ENCODE measurements around the gene RAB15.

RAB15 gene

GRCh38 chr14:64945431-64946178 lies 26.5 kb downstream of the RAB15 start:
- Histone ChIP-seq H3K27me3 (ENCODE audit: control insufficient read depth in 1 of 2, insufficient read depth in 2 of 2, low read length in 2 of 2) (no peaks in the 10 kb centered on the region), H3K27ac (ENCODE audit: low read length) (no peak overlapping the region), H3K4me3 (ENCODE audit: low read length in 2 of 2) (no peak overlapping the region), H3K4me1 (ENCODE audit: control insufficient read depth, insufficient read depth, low read length) (no peaks in the 10 kb centered on the region), H3K36me3 (ENCODE audit: control insufficient read depth in 2 of 2, insufficient read depth in 2 of 2, low read length in 2 of 2) (peaks cover 4 to 24% of the 10 kb centered on the region in 2 donors), H3K9me3 (ENCODE audit: control insufficient read depth in 2 of 2, low read length in 2 of 2) (no peaks in the 10 kb centered on the region), H3K9ac (ENCODE audit: low read length in 2 of 2) (no peak overlapping the region)

GRCh38 chr14:64944861-64945260 lies 27.3 kb downstream of the RAB15 start:
- Histone ChIP-seq H3K27me3 (ENCODE audit: control insufficient read depth in 1 of 2, insufficient read depth in 2 of 2, low read length in 2 of 2) (no peaks in the 10 kb centered on the region), H3K36me3 (ENCODE audit: control insufficient read depth in 2 of 2, insufficient read depth in 2 of 2, low read length in 2 of 2) (peaks cover 9 to 26% of the 10 kb centered on the region in 2 donors), H3K4me1 (ENCODE audit: control insufficient read depth, insufficient read depth, low read length) (no peaks in the 10 kb centered on the region), H3K4me3 (ENCODE audit: low read length in 2 of 2) (no peak overlapping the region), H3K9ac (ENCODE audit: low read length in 2 of 2) (no peak overlapping the region), H3K27ac (ENCODE audit: low read length) (no peak overlapping the region), H3K9me3 (ENCODE audit: control insufficient read depth in 2 of 2, low read length in 2 of 2) (no peaks in the 10 kb centered on the region)

- Histone ChIP-seq H3K27me3 (ENCODE audit: control insufficient read depth in 1 of 2, insufficient read depth in 2 of 2, low read length in 2 of 2) (no peaks in the 10 kb centered on the region), H3K4me3 (ENCODE audit: low read length in 2 of 2) (no peak overlapping the region), H3K9ac (ENCODE audit: low read length in 2 of 2) (no peak overlapping the region), H3K27ac (ENCODE audit: low read length) (no peak overlapping the region), H3K36me3 (ENCODE audit: control insufficient read depth in 2 of 2, insufficient read depth in 2 of 2, low read length in 2 of 2) (peaks cover 9 to 29% of the 10 kb centered on the region in 2 donors), H3K4me1 (ENCODE audit: control insufficient read depth, insufficient read depth, low read length) (no peaks in the 10 kb centered on the region), H3K9me3 (ENCODE audit: control insufficient read depth in 2 of 2, low read length in 2 of 2) (no peaks in the 10 kb centered on the region)
These were observed 28.1 kb downstream of the RAB15 start for GRCh38 chr14:64944041-64944440.

GRCh38 chr14:64943556-64943955 lies 28.6 kb downstream of the RAB15 start:
- no peaks in the 10 kb centered on the region for H3K9me3 ChIP-seq (ENCODE audit: control insufficient read depth in 2 of 2, low read length in 2 of 2)
- no peaks in the 10 kb centered on the region for H3K4me1 ChIP-seq (ENCODE audit: control insufficient read depth, insufficient read depth, low read length)
- H3K4me3 ChIP-seq (ENCODE audit: low read length in 2 of 2): no peak overlapping the region
- H3K9ac ChIP-seq (ENCODE audit: low read length in 2 of 2): no peak overlapping the region
- H3K27ac ChIP-seq (ENCODE audit: low read length): no peak overlapping the region
- H3K27me3 ChIP-seq (ENCODE audit: control insufficient read depth in 1 of 2, insufficient read depth in 2 of 2, low read length in 2 of 2): no peaks in the 10 kb centered on the region
- H3K36me3 ChIP-seq (ENCODE audit: control insufficient read depth in 2 of 2, insufficient read depth in 2 of 2, low read length in 2 of 2): peaks cover 9 to 29% of the 10 kb centered on the region in 2 donors

- H3K4me1 ChIP-seq (ENCODE audit: control insufficient read depth, insufficient read depth, low read length): no peaks in the 10 kb centered on the region
- H3K36me3 ChIP-seq (ENCODE audit: control insufficient read depth in 2 of 2, insufficient read depth in 2 of 2, low read length in 2 of 2): peaks cover 9 to 31% of the 10 kb centered on the region in 2 donors
These were observed 29.5 kb downstream of the RAB15 start, which contains the start of gene GPX2 for GRCh38 chr14:64942531-64943111. GPX2 (minus strand) TSS chr14:64942745; CDS start chr14:64942726, 19 bp downstream.

GRCh38 chr14:64940336-64940910 lies 31.7 kb downstream of the RAB15 start:
- H3K27ac ChIP-seq (ENCODE audit: low read length): no peak overlapping the region
- peaks cover 9 to 27% of the 10 kb centered on the region in 2 donors for H3K36me3 ChIP-seq (ENCODE audit: control insufficient read depth in 2 of 2, insufficient read depth in 2 of 2, low read length in 2 of 2)
- H3K4me1 ChIP-seq (ENCODE audit: control insufficient read depth, insufficient read depth, low read length): no peaks in the 10 kb centered on the region
- no peaks in the 10 kb centered on the region for H3K27me3 ChIP-seq (ENCODE audit: control insufficient read depth in 1 of 2, insufficient read depth in 2 of 2, low read length in 2 of 2)
- no peak overlapping the region for H3K4me3 ChIP-seq (ENCODE audit: low read length in 2 of 2)
- H3K9ac ChIP-seq (ENCODE audit: low read length in 2 of 2): peak overlapping the region in 1 of 2 donors; percentile 36
- H3K9me3 ChIP-seq (ENCODE audit: control insufficient read depth in 2 of 2, low read length in 2 of 2): no peaks in the 10 kb centered on the region

More at GRCh38 chr14:64942531-64943111, 29.5 kb downstream of the RAB15 start, which contains the start of gene GPX2:
- Histone ChIP-seq H3K4me3 (ENCODE audit: low read length in 2 of 2) (no peak within 1 kb of the TSS), H3K27ac (ENCODE audit: low read length) (no peak within 1 kb of the TSS), H3K27me3 (ENCODE audit: control insufficient read depth in 1 of 2, insufficient read depth in 2 of 2, low read length in 2 of 2) (no peaks in the 10 kb centered on the region), H3K9me3 (ENCODE audit: control insufficient read depth in 2 of 2, low read length in 2 of 2) (no peaks in the 10 kb centered on the region), H3K9ac (ENCODE audit: low read length in 2 of 2) (no peak within 1 kb of the TSS)

GRCh38 chr14:64939817-64940190 lies 32.3 kb downstream of the RAB15 start:
- H3K4me3 ChIP-seq (ENCODE audit: low read length in 2 of 2): no peak overlapping the region
- H3K36me3 ChIP-seq (ENCODE audit: control insufficient read depth in 2 of 2, insufficient read depth in 2 of 2, low read length in 2 of 2): peaks cover 9 to 26% of the 10 kb centered on the region in 2 donors

GRCh38 chr14:64938972-64939816 lies 32.9 kb downstream of the RAB15 start:
- Histone ChIP-seq H3K27ac (ENCODE audit: low read length) (no peak overlapping the region), H3K9me3 (ENCODE audit: control insufficient read depth in 2 of 2, low read length in 2 of 2) (no peaks in the 10 kb centered on the region), H3K4me3 (ENCODE audit: low read length in 2 of 2) (no peak overlapping the region), H3K36me3 (ENCODE audit: control insufficient read depth in 2 of 2, insufficient read depth in 2 of 2, low read length in 2 of 2) (peaks cover 9 to 24% of the 10 kb centered on the region in 2 donors), H3K9ac (ENCODE audit: low read length in 2 of 2) (no peak overlapping the region), H3K4me1 (ENCODE audit: control insufficient read depth, insufficient read depth, low read length) (no peaks in the 10 kb centered on the region), H3K27me3 (ENCODE audit: control insufficient read depth in 1 of 2, insufficient read depth in 2 of 2, low read length in 2 of 2) (no peaks in the 10 kb centered on the region)

More at GRCh38 chr14:64939817-64940190, 32.3 kb downstream of the RAB15 start:
- Histone ChIP-seq H3K27me3 (ENCODE audit: control insufficient read depth in 1 of 2, insufficient read depth in 2 of 2, low read length in 2 of 2) (no peaks in the 10 kb centered on the region), H3K9me3 (ENCODE audit: control insufficient read depth in 2 of 2, low read length in 2 of 2) (no peaks in the 10 kb centered on the region), H3K27ac (ENCODE audit: low read length) (no peak overlapping the region), H3K9ac (ENCODE audit: low read length in 2 of 2) (no peak overlapping the region), H3K4me1 (ENCODE audit: control insufficient read depth, insufficient read depth, low read length) (no peaks in the 10 kb centered on the region)

GRCh38 chr14:64937821-64938193 lies 34.3 kb downstream of the RAB15 start:
- Histone ChIP-seq H3K27ac (ENCODE audit: low read length) (no peak overlapping the region), H3K27me3 (ENCODE audit: control insufficient read depth in 1 of 2, insufficient read depth in 2 of 2, low read length in 2 of 2) (no peaks in the 10 kb centered on the region), H3K9me3 (ENCODE audit: control insufficient read depth in 2 of 2, low read length in 2 of 2) (no peaks in the 10 kb centered on the region), H3K9ac (ENCODE audit: low read length in 2 of 2) (no peak overlapping the region), H3K4me3 (ENCODE audit: low read length in 2 of 2) (no peak overlapping the region), H3K36me3 (ENCODE audit: control insufficient read depth in 2 of 2, insufficient read depth in 2 of 2, low read length in 2 of 2) (peaks cover 9 to 15% of the 10 kb centered on the region in 2 donors), H3K4me1 (ENCODE audit: control insufficient read depth, insufficient read depth, low read length) (no peaks in the 10 kb centered on the region)

GRCh38 chr14:64937171-64937820 lies 34.8 kb downstream of the RAB15 start:
- Histone ChIP-seq H3K4me3 (ENCODE audit: low read length in 2 of 2) (no peak overlapping the region), H3K9me3 (ENCODE audit: control insufficient read depth in 2 of 2, low read length in 2 of 2) (no peaks in the 10 kb centered on the region), H3K9ac (ENCODE audit: low read length in 2 of 2) (no peak overlapping the region), H3K27me3 (ENCODE audit: control insufficient read depth in 1 of 2, insufficient read depth in 2 of 2, low read length in 2 of 2) (no peaks in the 10 kb centered on the region), H3K4me1 (ENCODE audit: control insufficient read depth, insufficient read depth, low read length) (no peaks in the 10 kb centered on the region), H3K36me3 (ENCODE audit: control insufficient read depth in 2 of 2, insufficient read depth in 2 of 2, low read length in 2 of 2) (peaks cover 10 to 12% of the 10 kb centered on the region in 2 donors), H3K27ac (ENCODE audit: low read length) (no peak overlapping the region)
